SU-DHL-6 (cell line): ENCODE results near the gene RPTOR.

Source experiments
- H2AFZ ChIP-seq: fragments of 200-600 bp; sonication (generic); 2 replicates; pipeline ENCODE4 v1.6.1; 2014; ENCODE audit warnings: low read depth, mild to moderate bottlenecking, moderate library complexity, mixed read lengths, antibody characterized with exemption, low read length; ENCODE audit not compliant: severe bottlenecking
- H3F3A ChIP-seq: fragments of 200-600 bp; shearing (Covaris generic); 2 replicates; pipeline ENCODE4 v1.6.0; 2016; ENCODE audit warnings: antibody characterized with exemption, mild to moderate bottlenecking; ENCODE audit not compliant: insufficient read depth
- H3K27ac ChIP-seq: fragments of 200-600 bp; sonication (generic); 2 replicates; pipeline ENCODE4 v1.5.1; 2016; ENCODE audit warnings: low read depth, mild to moderate bottlenecking, low read length, moderate library complexity, mixed read lengths
- H3K27me3 ChIP-seq: fragments of 200-600 bp; sonication (generic), shearing (Covaris generic); 2 replicates; pipeline ENCODE4 v1.6.0; 2014; ENCODE audit warnings: mild to moderate bottlenecking, low read length
- H3K36me3 ChIP-seq: fragments of 200-600 bp; sonication (generic); 2 replicates; pipeline ENCODE4 v1.6.1; 2014; ENCODE audit warnings: mild to moderate bottlenecking, low read length, mixed read lengths
- H3K4me2 ChIP-seq: fragments of 300-600, 200-600 bp; shearing (Covaris generic), sonication (generic); 2 replicates; pipeline ENCODE4 v1.6.0; 2014; ENCODE audit warnings: low read length, low read depth, mild to moderate bottlenecking; ENCODE audit not compliant: poor library complexity, severe bottlenecking
- H3K4me3 ChIP-seq: fragments of 200-600 bp; sonication (generic); 2 replicates; pipeline ENCODE4 v1.5.1; 2014; ENCODE audit warnings: antibody characterized with exemption, low read length, mild to moderate bottlenecking, mixed read lengths; ENCODE audit not compliant: insufficient read depth, poor library complexity, severe bottlenecking
- H3K79me2 ChIP-seq: fragments of 200-600 bp; sonication (generic); 2 replicates; pipeline ENCODE4 v1.6.1; 2014; ENCODE audit warnings: mild to moderate bottlenecking, low read length, moderate library complexity; ENCODE audit not compliant: insufficient read depth
- H3K9ac ChIP-seq: fragments of 200-600 bp; sonication (generic); 2 replicates; pipeline ENCODE4 v1.7.0; 2014; ENCODE audit warnings: mild to moderate bottlenecking, low read length
- H3K9me2 ChIP-seq: fragments of 200-600 bp; sonication (generic); replicated peaks from 2 replicates; pipeline ENCODE4 v1.6.1; 2014; ENCODE audit warnings: low read length; ENCODE audit not compliant: insufficient read depth
- H3K9me3 ChIP-seq: fragments of 200-600 bp; sonication (generic); 2 replicates; pipeline ENCODE4 v1.6.1; 2014; ENCODE audit warnings: low read length, mixed read lengths; ENCODE audit not compliant: insufficient read depth
- H4K20me1 ChIP-seq: fragments of 200-600 bp; sonication (generic); 2 replicates; pipeline ENCODE4 v1.6.1; 2014; ENCODE audit warnings: low read depth, mild to moderate bottlenecking, antibody characterized with exemption, low read length, moderate library complexity, mixed read lengths
- CTCF ChIP-seq: fragments of 200-600 bp; sonication (generic); IDR thresholded peaks from one replicate; pipeline ENCODE4 v1.5.1; 2017; ENCODE audit warnings: antibody characterized with exemption, mild to moderate bottlenecking, low read length, moderate library complexity; ENCODE audit not compliant: insufficient read depth, poor library complexity, severe bottlenecking
- EZH2phosphoT487 ChIP-seq: fragments of 200-600 bp; sonication (generic), shearing (Covaris generic); conservative IDR thresholded peaks from 2 replicates; pipeline ENCODE4 v1.6.1; 2018; ENCODE audit warnings: mild to moderate bottlenecking, antibody characterized with exemption, low read length, moderate library complexity, mixed read lengths

RPTOR gene

GRCh38 chr17:80769936-80770625, 225.4 kb downstream of the RPTOR start:
- no peaks in the 10 kb centered on the region for H3K9me3 ChIP-seq
- no peaks in the 10 kb centered on the region for H3K27me3 ChIP-seq
- H4K20me1 ChIP-seq: no peaks in the 10 kb centered on the region
- no peaks in the 10 kb centered on the region for H3K79me2 ChIP-seq
- H3K4me3 ChIP-seq: no peak overlapping the region
- no peak overlapping the region for H3K4me2 ChIP-seq
- no peaks in the 10 kb centered on the region for H3K9me2 ChIP-seq
- H3K36me3 ChIP-seq: no peaks in the 10 kb centered on the region
- TF ChIP-seq EZH2phosphoT487 (no peak), CTCF (no peak)
- H3F3A ChIP-seq: no peaks in the 10 kb centered on the region
- H3K27ac ChIP-seq: no peak overlapping the region
- H3K9ac ChIP-seq: no peak overlapping the region
- no peak overlapping the region for H2AFZ ChIP-seq

GRCh38 chr17:80770881-80771611, 226.4 kb downstream of the RPTOR start:
- Histone ChIP-seq H3K79me2 (no peaks in the 10 kb centered on the region), H3K27ac (no peak overlapping the region)

GRCh38 chr17:80771612-80772005, 227.0 kb downstream of the RPTOR start:
- no peaks in the 10 kb centered on the region for H3K9me3 ChIP-seq
- no peak overlapping the region for H3K4me2 ChIP-seq
- H4K20me1 ChIP-seq: no peaks in the 10 kb centered on the region
- H3F3A ChIP-seq: no peaks in the 10 kb centered on the region
- no peak overlapping the region for H3K4me3 ChIP-seq
- TF ChIP-seq CTCF (no peak), EZH2phosphoT487 (no peak)
- no peaks in the 10 kb centered on the region for H3K79me2 ChIP-seq
- H3K9me2 ChIP-seq: no peaks in the 10 kb centered on the region
- no peak overlapping the region for H2AFZ ChIP-seq
- H3K27ac ChIP-seq: no peak overlapping the region
- H3K36me3 ChIP-seq: no peaks in the 10 kb centered on the region
- no peak overlapping the region for H3K9ac ChIP-seq
- no peaks in the 10 kb centered on the region for H3K27me3 ChIP-seq

More at GRCh38 chr17:80770881-80771611, 226.4 kb downstream of the RPTOR start:
- Histone ChIP-seq H3K9ac (no peak overlapping the region), H2AFZ (no peak overlapping the region), H3K4me2 (no peak overlapping the region), H4K20me1 (no peaks in the 10 kb centered on the region), H3K36me3 (no peaks in the 10 kb centered on the region), H3K9me3 (no peaks in the 10 kb centered on the region), H3F3A (no peaks in the 10 kb centered on the region), H3K9me2 (no peaks in the 10 kb centered on the region), H3K27me3 (no peaks in the 10 kb centered on the region), H3K4me3 (no peak overlapping the region)
- TF ChIP-seq CTCF (no peak), EZH2phosphoT487 (no peak)
